GM12878 (cell line): Measurements from ENCODE around the gene ADSL. TPM values are rescaled to one million over a fixed set of nuclear protein-coding genes. Genes with fewer than 3 reads are reported as not detected.

Experiments used
- ATAC-seq: fragments of 200-7000 bp; cut with Tn5 transposase; 3 replicates; pipeline ENCODE4 v1.9.1; 2020; ENCODE audit warnings: mild to moderate bottlenecking, moderate library complexity
- BruUV-seq: library from RNA; stranded (reverse); fragments of 400-500 nt; replicated peaks from 2 replicates; lab custom pipeline; 2021; lab: Mats Ljungman, UMichigan
- CTCF ChIA-PET: fragments of 300-600 bp; sonication (Branson Sonifier 250); formaldehyde crosslinking; extraction: SDS; loops from one replicate; lab custom pipeline; 2021; ENCODE audit warnings: inconsistent platforms; lab: Yijun Ruan, JAX
- POLR2A ChIA-PET: fragments of 350-600 bp; formaldehyde crosslinking; extraction: SDS; loops from one replicate; lab custom pipeline; 2021; ENCODE audit warnings: inconsistent platforms; lab: Charles Lee
- RAD21 ChIA-PET: fragments of 300-600 bp; sonication (Branson Sonifier 250); formaldehyde crosslinking; loops from one replicate; lab custom pipeline; 2023; ENCODE audit warnings: antibody characterized with exemption; ENCODE audit not compliant: unreplicated experiment; lab: Charles Lee
- SMC1A ChIA-PET: fragments of 300-600 bp; sonication (Branson Sonifier 250); formaldehyde crosslinking; loops from one replicate; lab custom pipeline; 2023; ENCODE audit not compliant: unreplicated experiment, uncharacterized antibody; lab: Charles Lee
- DNase-seq: peaks from one replicate; pipeline ENCODE4 v3.0.0-alpha.2; 2011; ENCODE audit warnings: low read depth, low spot score
- FAIRE-seq: peaks from 3 replicates; lab custom pipeline; 2011; peaks lifted over from hg19 to GRCh38; lab: Jason Lieb, UNC
- H2AFZ ChIP-seq: 2 replicates; pipeline ENCODE4 v1.6.0; 2011; ENCODE audit warnings: low read depth, low read length, control low read depth; ENCODE audit not compliant: control insufficient read depth
- H3K27ac ChIP-seq: 2 replicates; pipeline ENCODE4 v1.5.1; 2011; ENCODE audit warnings: control low read depth; ENCODE audit not compliant: control insufficient read depth, insufficient read depth
- H3K27me3 ChIP-seq, 2 experiments: replicated peaks in 1 of 2; 2 replicates each; pipeline versions ENCODE4 v1.6.0 to v1.6.1; 2011; ENCODE audit warnings: low read length in 1 of 2; ENCODE audit not compliant: control insufficient read depth in 2 of 2, insufficient read depth in 2 of 2
- H3K36me3 ChIP-seq, 2 experiments: 2 replicates each; pipeline ENCODE4 v1.5.1; 2011; ENCODE audit warnings: low read length in 1 of 2; ENCODE audit not compliant: control insufficient read depth in 2 of 2, insufficient read depth in 2 of 2
- H3K4me1 ChIP-seq: 2 replicates; pipeline ENCODE4 v1.6.1; 2011; ENCODE audit warnings: mild to moderate bottlenecking, low read length, moderate library complexity, mixed read lengths; ENCODE audit not compliant: control insufficient read depth, insufficient read depth
- H3K4me2 ChIP-seq: 2 replicates; pipeline ENCODE4 v1.6.0; 2011; ENCODE audit warnings: control low read depth; ENCODE audit not compliant: control insufficient read depth, insufficient read depth
- H3K4me3 ChIP-seq: fragments of 200-600 bp; sonication (generic); 2 replicates; pipeline ENCODE4 v1.5.1; 2016
- H3K79me2 ChIP-seq: 2 replicates; pipeline ENCODE4 v1.6.0; 2011; ENCODE audit warnings: low read length; ENCODE audit not compliant: control insufficient read depth, insufficient read depth
- H3K9ac ChIP-seq: 2 replicates; pipeline ENCODE4 v1.8.0; 2011; ENCODE audit warnings: low read length, control low read depth, mixed read lengths; ENCODE audit not compliant: control insufficient read depth, insufficient read depth
- H3K9me3 ChIP-seq: replicated peaks from 3 replicates; pipeline ENCODE4 v1.5.1; 2011; ENCODE audit warnings: mild to moderate bottlenecking, low read length; ENCODE audit not compliant: control insufficient read depth, insufficient read depth
- H4K20me1 ChIP-seq: 2 replicates; pipeline ENCODE4 v1.6.0; 2011; ENCODE audit not compliant: control insufficient read depth, insufficient read depth
- ATF2 ChIP-seq: IDR thresholded peaks from 2 replicates; pipeline ENCODE4 v1.6.1; 2012; ENCODE audit warnings: low read length, inconsistent platforms
- ELK1 ChIP-seq: IDR thresholded peaks from 2 replicates; pipeline ENCODE4 v1.6.1; 2012; ENCODE audit warnings: low read depth, low read length, improper control_type of control experiment
- ETV6 ChIP-seq, 2 experiments: fragments of 450-650 bp in 1 of 2; IDR thresholded peaks in 1 of 2; conservative IDR thresholded peaks in 1 of 2; 2 replicates each; pipeline ENCODE4 v1.6.1; 2014; ENCODE audit warnings: antibody characterized with exemption in 1 of 2, borderline replicate concordance in 1 of 2, low read depth in 1 of 2, mild to moderate bottlenecking in 1 of 2, moderate library complexity in 1 of 2
- NR2F1 ChIP-seq: fragments of 450-650 bp; conservative IDR thresholded peaks from 2 replicates; pipeline ENCODE4 v1.6.1; 2017; ENCODE audit warnings: mild to moderate bottlenecking
- POLR2AphosphoS5 ChIP-seq: IDR thresholded peaks from 2 replicates; pipeline ENCODE4 v1.6.1; 2011; ENCODE audit warnings: mild to moderate bottlenecking, low read length, inconsistent platforms
- PRDM15 ChIP-seq: fragments of 450-650 bp; formaldehyde crosslinking; IDR thresholded peaks from 2 replicates; pipeline ENCODE4 v1.4.0; 2020; ENCODE audit warnings: mild to moderate bottlenecking, moderate library complexity
- SKIL ChIP-seq: fragments of 450-650 bp; IDR thresholded peaks from 2 replicates; pipeline ENCODE4 v1.6.1; 2017; ENCODE audit warnings: mild to moderate bottlenecking, low read depth, inconsistent platforms; ENCODE audit not compliant: poor library complexity, severe bottlenecking
- TAF1 ChIP-seq: IDR thresholded peaks from 2 replicates; pipeline ENCODE4 v1.6.1; 2011; ENCODE audit warnings: mild to moderate bottlenecking, low read depth, low read length, borderline replicate concordance
- ZBED1 ChIP-seq: IDR thresholded peaks from 2 replicates; pipeline ENCODE4 v1.6.1; 2016; ENCODE audit warnings: borderline replicate concordance
- ZBTB11 ChIP-seq: fragments of 450-650 bp; formaldehyde crosslinking; IDR thresholded peaks from 2 replicates; pipeline ENCODE4 v1.5.0; 2022; ENCODE audit warnings: mild to moderate bottlenecking, missing genetic modification characterization
- ZNF207 ChIP-seq: fragments of 450-650 bp; IDR thresholded peaks from 2 replicates; pipeline ENCODE4 v1.6.1; 2014; ENCODE audit warnings: antibody characterized with exemption, mild to moderate bottlenecking, borderline replicate concordance
- WGBS: methylation state at CpG from one replicate; pipeline ENCODE4 v1.1.6; 2016; ENCODE audit warnings: low lambda C conversion rate; ENCODE audit not compliant: insufficient replicate concordance, insufficient coverage; ENCODE audit errors: missing lambda C conversion rate; 5-methylcytosine and 5-hydroxymethylcytosine counted together
- in situ Hi-C: fragments of 300-500 bp; cut with MboI; formaldehyde crosslinking; loops from 9 replicates; pipeline ENCODE4 v1.14.3; 2018; ENCODE audit warnings: mixed read lengths
- intact Hi-C: fragments of 100-400 bp; cut with micrococcal nuclease; formaldehyde crosslinking; loops from one replicate; pipeline ENCODE4 v1.14.2; 2022; ENCODE audit not compliant: unreplicated experiment
- polyA plus RNA-seq, 11 experiments: library from polyadenylated mRNA; depleted of rRNA in 4 of 11; unstranded in 6 of 11; stranded (reverse) in 5 of 11; fragments of >200 nt; fragmentation: Nextera tagmentation in 4 of 11; fragmentation: Illumina TruSeq in 1 of 11; extraction: Ambion mirVana in 4 of 11; extraction: Trizol in 1 of 11; gene quantifications; 1 replicate in 1 of 11; 2 replicates in 10 of 11; pipeline versions ENCODE4 v1.2.1 to v1.2.3, GENCODE V29; 2011 to 2016; ENCODE audit warnings: inconsistent platforms in 2 of 11, missing spikeins in 2 of 11, low read depth in 1 of 11
- total RNA-seq, 4 experiments: library from RNA; depleted of rRNA in 3 of 4; stranded (reverse); fragments of >200 nt in 3 of 4; fragmentation: Illumina TruSeq in 1 of 4; extraction: Trizol in 1 of 4; gene quantifications; 2 replicates each; pipeline versions ENCODE4 v1.2.1 to v1.2.3, GENCODE V29; 2013 to 2021

The ADSL gene
- total and polyA plus RNA-seq, 10 of the 15 experiments (the other 5 are each of a cell fraction or from before 2014, with no cell fraction given) = 126 to 313 (median 143) TPM

GRCh38 chr22:40340044-40340443 lies 6.3 kb upstream of the ADSL start:
- in situ Hi-C loops (no loop called here), intact Hi-C loops (loop anchor here (10.0 kb wide), 1 partner anchor 155 kb away; no protein-coding TSS in a partner anchor)
- DNase-seq (no peak), ATAC-seq (no peak), FAIRE-seq (no peak)
- no peaks in the 10 kb centered on the region for H3K27me3 ChIP-seq
- ChIA-PET RAD21 (no interaction called here), SMC1A (interaction anchor here (0.9 to 2.1 kb wide), 3 partner anchors 8 to 315 kb away, joined by 3 to 10 read pairs (median 4); no protein-coding TSS in a partner anchor), POLR2A (no interaction called here), CTCF (interaction anchor here (1.9 to 2.7 kb wide), 2 partner anchors 8 to 64 kb away, joined by 5 to 17 read pairs; no protein-coding TSS in a partner anchor)
- no peaks in the 10 kb centered on the region for H4K20me1 ChIP-seq
- no peak overlapping the region for H2AFZ ChIP-seq
- H3K36me3 ChIP-seq = no peaks in the 10 kb centered on the region
- no peaks in the 10 kb centered on the region for H3K9me3 ChIP-seq
- WGBS = 84% methylated on average over 4 of the region's 5 CpGs
- peaks cover 20% of the 10 kb centered on the region for H3K4me1 ChIP-seq
- H3K79me2 ChIP-seq = no peaks in the 10 kb centered on the region
- H3K9ac ChIP-seq = no peak overlapping the region
- no peak overlapping the region for H3K4me3 ChIP-seq
- H3K27ac ChIP-seq = no peak overlapping the region
- BruUV-seq = no TSS peak
- no peak overlapping the region for H3K4me2 ChIP-seq
- no peak for TF ChIP-seq ATF2
- TF ChIP-seq ETV6 (conservative IDR thresholded peaks at IDR 0.05 in 1 of 2, IDR thresholded peaks at IDR 0.05 in 1 of 2; ENCODE audit: borderline replicate concordance in 1 of 2, low read depth in 1 of 2) = no peak
- TF ChIP-seq ZBTB11 (CRISPR knock-in tag) = no peak
- no peak for TF ChIP-seq TAF1
- TF ChIP-seq ZBED1 = no peak
- TF ChIP-seq ELK1 = no peak
- no peak for TF ChIP-seq POLR2AphosphoS5
- TF ChIP-seq SKIL = no peak
- TF ChIP-seq ZNF207 = no peak
- TF ChIP-seq PRDM15 = no peak
- no peak for TF ChIP-seq NR2F1
